Activated naive CD8-positive, alpha-beta T cell (primary cell): ENCODE data around the gene PRKAR1B.

Experiments used
- H3K27ac Mint-ChIP-seq: one replicate; pipeline ENCODE4 v1.8.0; 2021; ENCODE audit warnings: mixed read lengths
- H3K27me3 Mint-ChIP-seq: one replicate; pipeline ENCODE4 v1.8.0; 2021; ENCODE audit warnings: mixed read lengths
- H3K36me3 Mint-ChIP-seq: one replicate; pipeline ENCODE4 v1.8.0; 2021; ENCODE audit warnings: mixed read lengths
- H3K4me1 Mint-ChIP-seq: one replicate; pipeline ENCODE4 v1.8.0; 2021; ENCODE audit warnings: low read depth, mixed read lengths
- H3K4me3 Mint-ChIP-seq: one replicate; pipeline ENCODE4 v1.8.0; 2021; ENCODE audit warnings: mild to moderate bottlenecking, mixed read lengths
- H3K9me3 Mint-ChIP-seq: one replicate; pipeline ENCODE4 v1.8.0; 2021; ENCODE audit warnings: low read depth, mixed read lengths

The PRKAR1B gene

DNA sequence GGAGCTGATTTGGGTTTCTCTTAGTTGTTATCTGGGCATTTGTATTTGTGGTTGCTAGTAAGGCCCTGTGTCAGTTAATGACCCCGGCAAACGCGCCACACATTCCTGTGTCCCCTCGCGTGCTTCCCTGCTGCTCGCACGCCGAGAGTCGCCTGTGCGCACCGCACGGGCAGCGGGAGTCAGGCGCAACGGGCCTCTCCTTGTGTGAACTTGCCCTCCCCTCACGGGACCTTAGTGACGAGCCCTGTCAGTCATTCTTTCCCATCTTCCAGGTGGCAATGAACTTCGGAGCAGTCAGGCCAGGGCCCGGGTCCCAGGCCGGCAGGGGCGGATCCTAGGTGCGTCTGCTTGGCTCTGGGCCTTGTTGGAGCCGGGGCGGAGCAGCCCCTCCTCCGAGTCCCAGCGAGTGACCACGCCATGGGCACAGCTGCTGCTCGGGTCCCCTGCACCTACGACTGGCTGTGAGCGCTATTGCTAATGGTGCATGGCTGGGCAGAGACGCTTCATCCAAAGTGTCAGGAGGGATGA, 12.4 kb upstream of the PRKAR1B start:
- H3K4me1 Mint-ChIP-seq, result peaks cover 7% of the 10 kb centered on the region
- no peaks in the 10 kb centered on the region for H3K27me3 Mint-ChIP-seq
- no peak overlapping the region for H3K27ac Mint-ChIP-seq
- no peaks in the 10 kb centered on the region for H3K9me3 Mint-ChIP-seq
- H3K36me3 Mint-ChIP-seq, result peaks cover 3% of the 10 kb centered on the region
- H3K4me3 Mint-ChIP-seq, result no peak overlapping the region

GRCh38 chr7:738723-739454, 11.8 kb upstream of the PRKAR1B start:
- H3K27me3 Mint-ChIP-seq, result no peaks in the 10 kb centered on the region
- no peak overlapping the region for H3K27ac Mint-ChIP-seq
- H3K4me1 Mint-ChIP-seq, result peaks cover 7% of the 10 kb centered on the region
- H3K9me3 Mint-ChIP-seq, result no peaks in the 10 kb centered on the region
- H3K4me3 Mint-ChIP-seq, result no peak overlapping the region
- H3K36me3 Mint-ChIP-seq, result peaks cover 3% of the 10 kb centered on the region

DNA sequence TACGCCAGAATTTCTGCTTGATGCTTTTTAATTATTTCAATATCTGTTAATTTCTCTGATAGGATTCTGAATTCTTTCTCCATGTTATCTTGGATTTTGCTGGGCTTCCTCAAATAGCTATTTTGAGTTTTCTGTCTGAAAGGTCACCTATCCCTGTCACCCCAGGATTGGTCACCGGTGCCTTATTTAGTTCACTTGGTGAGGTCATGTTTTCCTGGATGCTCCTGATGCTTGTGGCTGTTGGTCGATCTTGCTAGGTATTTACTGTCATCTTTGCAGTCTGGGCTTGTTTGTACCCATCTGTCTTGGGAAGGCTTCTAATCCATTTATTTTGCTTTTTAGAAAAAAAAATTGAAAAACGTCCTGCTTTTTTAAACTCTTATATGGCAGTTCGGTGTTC, 11.2 kb upstream of the PRKAR1B start:
- Mint-ChIP-seq H3K27me3 (no peaks in the 10 kb centered on the region), H3K36me3 (peaks cover 3% of the 10 kb centered on the region), H3K27ac (no peak overlapping the region)

GRCh38 chr7:734808-735207, 7.7 kb upstream of the PRKAR1B start:
- peaks cover 6% of the 10 kb centered on the region for H3K36me3 Mint-ChIP-seq
- no peaks in the 10 kb centered on the region for H3K9me3 Mint-ChIP-seq
- no peaks in the 10 kb centered on the region for H3K27me3 Mint-ChIP-seq
- H3K27ac Mint-ChIP-seq, result no peak overlapping the region
- H3K4me1 Mint-ChIP-seq, result peaks cover 14% of the 10 kb centered on the region
- no peak overlapping the region for H3K4me3 Mint-ChIP-seq

More for the DNA sequence above, 11.2 kb upstream of the PRKAR1B start:
- Mint-ChIP-seq H3K9me3 (no peaks in the 10 kb centered on the region), H3K4me1 (peaks cover 7% of the 10 kb centered on the region), H3K4me3 (no peak overlapping the region)

DNA sequence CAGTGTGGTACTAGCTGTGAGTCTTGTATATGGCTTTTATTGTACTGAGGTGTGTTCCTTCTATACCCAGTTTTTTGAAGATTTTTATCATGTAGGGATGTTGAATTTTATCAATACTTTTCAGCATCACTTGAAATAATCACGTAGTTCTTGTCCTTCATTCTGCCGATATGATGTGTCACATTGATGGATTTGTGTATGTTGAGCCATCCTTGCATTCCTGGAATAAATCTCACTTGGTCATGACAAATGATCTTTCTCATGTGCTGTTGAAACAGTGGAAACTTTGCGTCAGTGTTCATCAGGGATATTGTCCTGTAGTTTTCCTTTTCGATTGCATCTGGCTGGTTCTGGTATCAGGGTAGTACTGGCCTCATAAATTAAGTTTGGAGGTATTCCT, 7.1 kb upstream of the PRKAR1B start:
- peaks cover 16% of the 10 kb centered on the region for H3K4me1 Mint-ChIP-seq
- peaks cover 6% of the 10 kb centered on the region for H3K36me3 Mint-ChIP-seq
- no peaks in the 10 kb centered on the region for H3K27me3 Mint-ChIP-seq
- no peak overlapping the region for H3K4me3 Mint-ChIP-seq
- no peaks in the 10 kb centered on the region for H3K9me3 Mint-ChIP-seq
- no peak overlapping the region for H3K27ac Mint-ChIP-seq

- Mint-ChIP-seq H3K27me3 (no peaks in the 10 kb centered on the region), H3K4me1 (peaks cover 17% of the 10 kb centered on the region), H3K4me3 (no peak overlapping the region), H3K27ac (no peak overlapping the region), H3K36me3 (peaks cover 6% of the 10 kb centered on the region), H3K9me3 (no peaks in the 10 kb centered on the region)
Measured at GRCh38 chr7:732556-732955, 5.5 kb upstream of the PRKAR1B start.

GRCh38 chr7:732094-732541, 5.0 kb upstream of the PRKAR1B start:
- H3K27me3 Mint-ChIP-seq, result no peaks in the 10 kb centered on the region
- no peaks in the 10 kb centered on the region for H3K9me3 Mint-ChIP-seq
- peaks cover 14% of the 10 kb centered on the region for H3K4me1 Mint-ChIP-seq
- peaks cover 3% of the 10 kb centered on the region for H3K36me3 Mint-ChIP-seq
- no peak overlapping the region for H3K27ac Mint-ChIP-seq
- H3K4me3 Mint-ChIP-seq, result no peak overlapping the region

DNA sequence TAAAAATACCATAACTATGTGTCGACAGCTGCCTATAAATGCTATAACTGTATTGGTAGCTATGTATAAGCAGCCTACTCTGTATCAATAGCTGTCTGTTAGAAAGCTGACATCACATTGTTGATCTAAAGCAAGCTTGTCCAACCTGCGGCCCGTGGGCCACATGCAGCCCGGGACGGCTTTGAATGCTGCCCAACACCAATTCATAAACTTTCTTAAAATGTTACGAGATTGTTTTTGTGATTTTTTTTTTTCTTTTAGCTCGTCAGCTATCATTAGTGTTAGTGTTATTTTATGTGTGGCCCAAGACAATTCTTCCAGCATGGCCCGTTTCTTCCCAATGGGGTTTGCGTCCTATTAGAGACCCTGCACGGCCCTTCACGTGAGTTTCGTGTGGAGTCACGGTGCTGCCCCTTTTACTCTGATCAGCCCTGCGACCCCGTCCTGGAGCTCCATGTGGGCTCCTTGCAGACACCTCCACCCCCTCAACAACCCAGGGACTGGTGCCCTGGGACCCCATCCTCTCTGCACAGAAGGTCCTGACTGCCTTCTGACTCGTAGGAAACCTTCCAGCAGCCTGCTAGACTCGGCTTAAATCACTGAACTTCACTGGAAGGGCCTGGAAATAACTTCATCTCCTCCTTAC, 4.5 kb upstream of the PRKAR1B start:
- peaks cover 14% of the 10 kb centered on the region for H3K4me1 Mint-ChIP-seq
- H3K9me3 Mint-ChIP-seq, result no peaks in the 10 kb centered on the region
- peaks cover 3% of the 10 kb centered on the region for H3K36me3 Mint-ChIP-seq
- H3K4me3 Mint-ChIP-seq, result no peak overlapping the region
- no peaks in the 10 kb centered on the region for H3K27me3 Mint-ChIP-seq
- no peak overlapping the region for H3K27ac Mint-ChIP-seq

DNA sequence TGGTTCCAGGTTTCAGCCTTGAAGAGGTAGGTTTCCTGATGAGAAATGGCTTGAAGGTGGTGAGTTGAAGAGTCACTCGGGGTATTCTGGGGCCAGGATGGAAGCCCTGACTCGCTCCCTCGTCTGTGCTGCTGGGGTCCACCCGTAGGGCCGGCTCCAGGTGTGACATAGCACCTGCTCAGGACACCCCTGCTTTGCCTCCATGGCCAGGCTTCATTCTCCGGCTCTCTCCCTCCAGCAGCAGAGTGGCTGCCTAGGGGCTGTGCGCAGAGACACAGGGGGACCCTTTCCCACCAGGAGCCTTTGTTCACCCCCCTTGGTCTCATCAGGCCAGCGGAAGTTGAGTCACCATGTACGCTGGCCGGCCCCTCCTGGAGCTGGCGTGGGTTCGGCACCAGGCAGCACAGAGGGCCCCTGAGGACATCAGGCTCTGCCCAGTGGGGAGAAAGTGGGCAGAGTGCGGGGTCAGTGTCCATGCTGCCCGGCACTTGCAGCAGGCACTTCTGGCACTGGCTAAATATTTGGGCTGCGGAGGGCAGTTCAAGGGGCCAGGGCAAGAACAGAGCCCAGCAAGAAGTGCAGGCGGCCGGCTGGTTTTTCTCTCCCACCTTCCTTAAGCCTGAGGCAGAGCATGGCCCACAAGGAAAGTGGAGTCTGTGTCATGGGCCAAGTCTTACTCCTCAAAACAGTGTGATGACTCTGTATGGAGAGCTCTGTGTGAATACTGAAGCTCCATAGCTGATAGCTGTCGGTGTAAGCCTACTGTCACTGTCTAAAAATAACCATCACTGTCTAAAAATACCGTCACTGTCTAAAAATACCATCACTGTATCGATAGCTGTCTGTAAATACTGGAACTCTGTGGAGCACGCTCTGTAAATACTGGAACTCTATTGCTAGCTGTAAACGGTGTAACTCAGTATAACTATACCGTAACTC, 3.7 kb upstream of the PRKAR1B start:
- Mint-ChIP-seq H3K36me3 (peaks cover 4% of the 10 kb centered on the region), H3K9me3 (no peaks in the 10 kb centered on the region), H3K27ac (no peak overlapping the region), H3K4me1 (peaks cover 17% of the 10 kb centered on the region), H3K27me3 (no peaks in the 10 kb centered on the region), H3K4me3 (no peak overlapping the region)

DNA sequence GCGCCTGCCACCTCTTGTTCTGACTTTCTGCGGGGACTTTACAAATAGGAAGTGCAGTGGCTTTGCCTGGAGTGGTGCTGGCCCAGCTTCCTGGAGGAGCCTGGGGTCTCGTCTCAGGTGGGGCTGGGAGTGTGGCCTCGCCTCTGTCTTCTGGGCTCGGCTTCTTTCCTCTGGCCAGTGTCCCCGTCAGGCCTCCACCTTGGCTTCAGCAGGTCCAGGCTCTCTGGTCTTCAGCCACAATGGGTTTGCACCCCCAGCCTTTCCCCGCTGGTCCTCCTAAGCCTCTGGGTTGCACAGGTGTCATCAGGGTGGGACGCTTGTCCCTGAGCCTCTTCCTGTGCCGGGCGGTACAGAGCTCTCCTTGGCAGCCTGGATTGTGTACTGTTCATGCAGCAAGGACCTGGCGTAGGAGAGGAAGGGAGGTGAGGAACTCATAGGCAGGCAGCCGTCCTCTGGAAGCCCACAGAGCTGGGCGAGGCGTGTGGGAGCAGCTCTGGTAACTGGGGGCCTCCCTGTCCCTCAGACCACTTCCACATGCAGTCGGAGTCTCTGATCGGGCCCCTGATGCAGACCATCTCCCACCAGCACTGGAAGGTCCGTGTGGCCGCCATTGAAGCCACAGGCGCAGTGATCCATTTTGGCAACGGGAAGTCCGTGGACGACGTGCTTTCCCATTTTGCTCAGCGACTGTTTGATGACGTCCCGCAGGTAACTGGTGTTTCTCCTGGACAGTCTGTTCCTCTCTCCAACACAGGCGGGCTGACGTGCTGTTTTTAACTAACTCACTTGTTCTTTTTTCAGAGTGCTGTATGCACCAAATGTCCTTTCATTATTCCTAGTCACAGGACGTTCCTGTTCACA, 2.3 kb upstream of the PRKAR1B start:
- Mint-ChIP-seq H3K27ac (no peak overlapping the region), H3K4me1 (peaks cover 30% of the 10 kb centered on the region)

GRCh38 chr7:728602-729001, 1.5 kb upstream of the PRKAR1B start:
- Mint-ChIP-seq H3K27ac (peak overlapping the region; percentile 86), H3K27me3 (no peaks in the 10 kb centered on the region), H3K4me1 (peaks cover 33% of the 10 kb centered on the region), H3K36me3 (peaks cover 16% of the 10 kb centered on the region), H3K4me3 (peak overlapping the region; percentile 87), H3K9me3 (no peaks in the 10 kb centered on the region)

More for the DNA sequence above, 2.3 kb upstream of the PRKAR1B start:
- H3K27me3 Mint-ChIP-seq, result no peaks in the 10 kb centered on the region
- peak overlapping the region; percentile 46 for H3K4me3 Mint-ChIP-seq
- peaks cover 11% of the 10 kb centered on the region for H3K36me3 Mint-ChIP-seq
- H3K9me3 Mint-ChIP-seq, result no peaks in the 10 kb centered on the region

- Mint-ChIP-seq H3K27ac (peak overlapping the region; percentile 86), H3K4me1 (peaks cover 33% of the 10 kb centered on the region), H3K27me3 (no peaks in the 10 kb centered on the region), H3K4me3 (peak overlapping the region; percentile 87), H3K9me3 (no peaks in the 10 kb centered on the region), H3K36me3 (peaks cover 16% of the 10 kb centered on the region)
Measured at GRCh38 chr7:727806-728460, 852 bp upstream of the PRKAR1B start.

- Mint-ChIP-seq H3K36me3 (peaks cover 17% of the 10 kb centered on the region), H3K27me3 (no peaks in the 10 kb centered on the region), H3K4me1 (peaks cover 28% of the 10 kb centered on the region), H3K4me3 (no peak overlapping the region), H3K9me3 (peaks cover 2% of the 10 kb centered on the region), H3K27ac (no peak overlapping the region)
Measured at GRCh38 chr7:726854-727103, 302 bp downstream of the PRKAR1B start.
